Fibroblast of upper back skin (primary cell): ENCODE results near the gene ELANE.

Experiments
- DNase-seq: peaks from one replicate; pipeline ENCODE4 v3.0.0-alpha.2; 2013

Gene ELANE

GRCh38 chr19:852136-853013 lies at the start of gene ELANE:
Gene ELANE, plus strand, starts transcription at chr19:852303. Its CDS starts 26 bp downstream, at chr19:852329.
- DNase-seq = no peak

- DNase-seq = no peak
Measured at GRCh38 chr19:802498-803098, 49.5 kb upstream of the ELANE start.

- DNase-seq = no peak
Measured at GRCh38 chr19:803099-803561, 49.0 kb upstream of the ELANE start.

GRCh38 chr19:803686-804418 lies 48.3 kb upstream of the ELANE start:
- DNase-seq = no peak

- DNase-seq = no peak
Measured at GRCh38 chr19:804419-805165, 47.5 kb upstream of the ELANE start.

- no peak for DNase-seq
Measured at GRCh38 chr19:805166-805551, 46.9 kb upstream of the ELANE start.

GRCh38 chr19:805600-806550 lies 46.2 kb upstream of the ELANE start:
- no peak for DNase-seq

- DNase-seq = no peak
Measured at GRCh38 chr19:806815-807421, 45.2 kb upstream of the ELANE start.

- DNase-seq = no peak
Measured at GRCh38 chr19:807627-808422, 44.3 kb upstream of the ELANE start.

GRCh38 chr19:808423-808775 lies 43.7 kb upstream of the ELANE start:
- DNase-seq = no peak

- no peak for DNase-seq
Measured at GRCh38 chr19:810077-810855, 41.8 kb upstream of the ELANE start.

GRCh38 chr19:810883-811489 lies 41.1 kb upstream of the ELANE start:
- DNase-seq = no peak

- no peak for DNase-seq
Measured at GRCh38 chr19:811506-812048, 40.5 kb upstream of the ELANE start.

GRCh38 chr19:812049-812746 lies 39.9 kb upstream of the ELANE start:
- no peak for DNase-seq

GRCh38 chr19:812747-813218 lies 39.3 kb upstream of the ELANE start:
- DNase-seq = no peak

- DNase-seq = no peak
Measured at GRCh38 chr19:813219-814151, 38.6 kb upstream of the ELANE start.
